NCI-H2107 treated with DMSO at 0.1 percent for 48 hours (cell line): ENCODE results near the gene DCTN3.
A peak's percentile ranks its signal among the peaks of the same experiment; 100 is the strongest.

Experiments
- DNase-seq: peaks from one replicate; lab custom pipeline; 2025; ENCODE audit not compliant: unreplicated experiment; lab: John Stamatoyannopoulos, UW

DCTN3 gene

GRCh38 chr9:34591248-34591916, 28.9 kb downstream of the DCTN3 start:
- DNase-seq = peak; percentile 32

GRCh38 chr9:34590381-34591247, 29.7 kb downstream of the DCTN3 start:
- DNase-seq = no peak

GRCh38 chr9:34589636-34590380, 30.5 kb downstream of the DCTN3 start, which contains the start of gene CNTFR:
Gene CNTFR (minus strand): TSS chr9:34589724. CDS start chr9:34568981, 20,743 bp downstream.
- no peak for DNase-seq

- no peak for DNase-seq
These were observed 31.3 kb downstream of the DCTN3 start for GRCh38 chr9:34588671-34589635.

- DNase-seq = no peak
These were observed 33.0 kb downstream of the DCTN3 start for GRCh38 chr9:34587271-34587670.

- no peak for DNase-seq
These were observed 34.2 kb downstream of the DCTN3 start for GRCh38 chr9:34585946-34586669.

GRCh38 chr9:34584970-34585369, 35.3 kb downstream of the DCTN3 start:
- no peak for DNase-seq

- no peak for DNase-seq
These were observed 37.5 kb downstream of the DCTN3 start for GRCh38 chr9:34582787-34583186.

- no peak for DNase-seq
These were observed 39.0 kb downstream of the DCTN3 start for GRCh38 chr9:34581318-34581717.

GRCh38 chr9:34580358-34580757, 39.9 kb downstream of the DCTN3 start:
- no peak for DNase-seq

GRCh38 chr9:34579808-34580163, 40.5 kb downstream of the DCTN3 start:
- DNase-seq = no peak

- DNase-seq = no peak
These were observed 41.0 kb downstream of the DCTN3 start for GRCh38 chr9:34579104-34579807.

GRCh38 chr9:34578241-34579103, 41.8 kb downstream of the DCTN3 start:
- no peak for DNase-seq

- no peak for DNase-seq
These were observed 42.7 kb downstream of the DCTN3 start for GRCh38 chr9:34577400-34578240.

- DNase-seq = no peak
These were observed 43.5 kb downstream of the DCTN3 start for GRCh38 chr9:34576597-34577399.

GRCh38 chr9:34575862-34576596, 44.3 kb downstream of the DCTN3 start:
- no peak for DNase-seq
